Measurements from ENCODE around the gene PGLYRP3. TPM values are rescaled to one million over a fixed set of nuclear protein-coding genes. Genes with fewer than 3 reads are reported as not detected.

The PGLYRP3 gene
- total and polyA plus RNA-seq, 2 of the 8 experiments (the other 6 are each of a cell fraction or from before 2014, with no cell fraction given) = not detected

GRCh38 chr1:153359241-153359640, 46.5 kb upstream of the PGLYRP3 start (continued):
- TF ChIP-seq, protein P1, sequence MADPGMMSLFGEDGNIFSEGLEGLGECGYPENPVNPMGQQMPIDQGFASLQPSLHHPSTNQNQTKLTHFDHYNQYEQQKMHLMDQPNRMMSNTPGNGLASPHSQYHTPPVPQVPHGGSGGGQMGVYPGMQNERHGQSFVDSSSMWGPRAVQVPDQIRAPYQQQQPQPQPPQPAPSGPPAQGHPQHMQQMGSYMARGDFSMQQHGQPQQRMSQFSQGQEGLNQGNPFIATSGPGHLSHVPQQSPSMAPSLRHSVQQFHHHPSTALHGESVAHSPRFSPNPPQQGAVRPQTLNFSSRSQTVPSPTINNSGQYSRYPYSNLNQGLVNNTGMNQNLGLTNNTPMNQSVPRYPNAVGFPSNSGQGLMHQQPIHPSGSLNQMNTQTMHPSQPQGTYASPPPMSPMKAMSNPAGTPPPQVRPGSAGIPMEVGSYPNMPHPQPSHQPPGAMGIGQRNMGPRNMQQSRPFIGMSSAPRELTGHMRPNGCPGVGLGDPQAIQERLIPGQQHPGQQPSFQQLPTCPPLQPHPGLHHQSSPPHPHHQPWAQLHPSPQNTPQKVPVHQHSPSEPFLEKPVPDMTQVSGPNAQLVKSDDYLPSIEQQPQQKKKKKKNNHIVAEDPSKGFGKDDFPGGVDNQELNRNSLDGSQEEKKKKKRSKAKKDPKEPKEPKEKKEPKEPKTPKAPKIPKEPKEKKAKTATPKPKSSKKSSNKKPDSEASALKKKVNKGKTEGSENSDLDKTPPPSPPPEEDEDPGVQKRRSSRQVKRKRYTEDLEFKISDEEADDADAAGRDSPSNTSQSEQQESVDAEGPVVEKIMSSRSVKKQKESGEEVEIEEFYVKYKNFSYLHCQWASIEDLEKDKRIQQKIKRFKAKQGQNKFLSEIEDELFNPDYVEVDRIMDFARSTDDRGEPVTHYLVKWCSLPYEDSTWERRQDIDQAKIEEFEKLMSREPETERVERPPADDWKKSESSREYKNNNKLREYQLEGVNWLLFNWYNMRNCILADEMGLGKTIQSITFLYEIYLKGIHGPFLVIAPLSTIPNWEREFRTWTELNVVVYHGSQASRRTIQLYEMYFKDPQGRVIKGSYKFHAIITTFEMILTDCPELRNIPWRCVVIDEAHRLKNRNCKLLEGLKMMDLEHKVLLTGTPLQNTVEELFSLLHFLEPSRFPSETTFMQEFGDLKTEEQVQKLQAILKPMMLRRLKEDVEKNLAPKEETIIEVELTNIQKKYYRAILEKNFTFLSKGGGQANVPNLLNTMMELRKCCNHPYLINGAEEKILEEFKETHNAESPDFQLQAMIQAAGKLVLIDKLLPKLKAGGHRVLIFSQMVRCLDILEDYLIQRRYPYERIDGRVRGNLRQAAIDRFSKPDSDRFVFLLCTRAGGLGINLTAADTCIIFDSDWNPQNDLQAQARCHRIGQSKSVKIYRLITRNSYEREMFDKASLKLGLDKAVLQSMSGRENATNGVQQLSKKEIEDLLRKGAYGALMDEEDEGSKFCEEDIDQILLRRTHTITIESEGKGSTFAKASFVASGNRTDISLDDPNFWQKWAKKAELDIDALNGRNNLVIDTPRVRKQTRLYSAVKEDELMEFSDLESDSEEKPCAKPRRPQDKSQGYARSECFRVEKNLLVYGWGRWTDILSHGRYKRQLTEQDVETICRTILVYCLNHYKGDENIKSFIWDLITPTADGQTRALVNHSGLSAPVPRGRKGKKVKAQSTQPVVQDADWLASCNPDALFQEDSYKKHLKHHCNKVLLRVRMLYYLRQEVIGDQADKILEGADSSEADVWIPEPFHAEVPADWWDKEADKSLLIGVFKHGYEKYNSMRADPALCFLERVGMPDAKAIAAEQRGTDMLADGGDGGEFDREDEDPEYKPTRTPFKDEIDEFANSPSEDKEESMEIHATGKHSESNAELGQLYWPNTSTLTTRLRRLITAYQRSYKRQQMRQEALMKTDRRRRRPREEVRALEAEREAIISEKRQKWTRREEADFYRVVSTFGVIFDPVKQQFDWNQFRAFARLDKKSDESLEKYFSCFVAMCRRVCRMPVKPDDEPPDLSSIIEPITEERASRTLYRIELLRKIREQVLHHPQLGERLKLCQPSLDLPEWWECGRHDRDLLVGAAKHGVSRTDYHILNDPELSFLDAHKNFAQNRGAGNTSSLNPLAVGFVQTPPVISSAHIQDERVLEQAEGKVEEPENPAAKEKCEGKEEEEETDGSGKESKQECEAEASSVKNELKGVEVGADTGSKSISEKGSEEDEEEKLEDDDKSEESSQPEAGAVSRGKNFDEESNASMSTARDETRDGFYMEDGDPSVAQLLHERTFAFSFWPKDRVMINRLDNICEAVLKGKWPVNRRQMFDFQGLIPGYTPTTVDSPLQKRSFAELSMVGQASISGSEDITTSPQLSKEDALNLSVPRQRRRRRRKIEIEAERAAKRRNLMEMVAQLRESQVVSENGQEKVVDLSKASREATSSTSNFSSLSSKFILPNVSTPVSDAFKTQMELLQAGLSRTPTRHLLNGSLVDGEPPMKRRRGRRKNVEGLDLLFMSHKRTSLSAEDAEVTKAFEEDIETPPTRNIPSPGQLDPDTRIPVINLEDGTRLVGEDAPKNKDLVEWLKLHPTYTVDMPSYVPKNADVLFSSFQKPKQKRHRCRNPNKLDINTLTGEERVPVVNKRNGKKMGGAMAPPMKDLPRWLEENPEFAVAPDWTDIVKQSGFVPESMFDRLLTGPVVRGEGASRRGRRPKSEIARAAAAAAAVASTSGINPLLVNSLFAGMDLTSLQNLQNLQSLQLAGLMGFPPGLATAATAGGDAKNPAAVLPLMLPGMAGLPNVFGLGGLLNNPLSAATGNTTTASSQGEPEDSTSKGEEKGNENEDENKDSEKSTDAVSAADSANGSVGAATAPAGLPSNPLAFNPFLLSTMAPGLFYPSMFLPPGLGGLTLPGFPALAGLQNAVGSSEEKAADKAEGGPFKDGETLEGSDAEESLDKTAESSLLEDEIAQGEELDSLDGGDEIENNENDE (IDR thresholded peaks at IDR 0.05; ENCODE audit: insufficient replicate concordance, low read length) = no peak
- TF ChIP-seq CREB1 (IDR thresholded peaks at IDR 0.05) (no peak), RBBP5 (IDR thresholded peaks at IDR 0.05; ENCODE audit: borderline replicate concordance, low read depth, low read length) (no peak), SAP30 (IDR thresholded peaks at IDR 0.05; ENCODE audit: insufficient read depth, insufficient replicate concordance, low read length) (no peak), POU5F1 (IDR thresholded peaks at IDR 0.05; ENCODE audit: low read depth, low read length) (no peak)

All from H1 (cell line).